SU-DHL-6 (cell line): ENCODE data around the gene CLCN4.

Experiments used
- H2AFZ ChIP-seq: fragments of 200-600 bp; sonication (generic); 2 replicates; pipeline ENCODE4 v1.6.1; 2014; ENCODE audit warnings: low read depth, mild to moderate bottlenecking, moderate library complexity, mixed read lengths, antibody characterized with exemption, low read length; ENCODE audit not compliant: severe bottlenecking
- H3F3A ChIP-seq: fragments of 200-600 bp; shearing (Covaris generic); 2 replicates; pipeline ENCODE4 v1.6.0; 2016; ENCODE audit warnings: antibody characterized with exemption, mild to moderate bottlenecking; ENCODE audit not compliant: insufficient read depth
- H3K27ac ChIP-seq: fragments of 200-600 bp; sonication (generic); 2 replicates; pipeline ENCODE4 v1.5.1; 2016; ENCODE audit warnings: low read depth, mild to moderate bottlenecking, low read length, moderate library complexity, mixed read lengths
- H3K27me3 ChIP-seq: fragments of 200-600 bp; sonication (generic), shearing (Covaris generic); 2 replicates; pipeline ENCODE4 v1.6.0; 2014; ENCODE audit warnings: mild to moderate bottlenecking, low read length
- H3K36me3 ChIP-seq: fragments of 200-600 bp; sonication (generic); 2 replicates; pipeline ENCODE4 v1.6.1; 2014; ENCODE audit warnings: mild to moderate bottlenecking, low read length, mixed read lengths
- H3K4me2 ChIP-seq: fragments of 300-600, 200-600 bp; shearing (Covaris generic), sonication (generic); 2 replicates; pipeline ENCODE4 v1.6.0; 2014; ENCODE audit warnings: low read length, low read depth, mild to moderate bottlenecking; ENCODE audit not compliant: poor library complexity, severe bottlenecking
- H3K4me3 ChIP-seq: fragments of 200-600 bp; sonication (generic); 2 replicates; pipeline ENCODE4 v1.5.1; 2014; ENCODE audit warnings: antibody characterized with exemption, low read length, mild to moderate bottlenecking, mixed read lengths; ENCODE audit not compliant: insufficient read depth, poor library complexity, severe bottlenecking
- H3K79me2 ChIP-seq: fragments of 200-600 bp; sonication (generic); 2 replicates; pipeline ENCODE4 v1.6.1; 2014; ENCODE audit warnings: mild to moderate bottlenecking, low read length, moderate library complexity; ENCODE audit not compliant: insufficient read depth
- H3K9ac ChIP-seq: fragments of 200-600 bp; sonication (generic); 2 replicates; pipeline ENCODE4 v1.7.0; 2014; ENCODE audit warnings: mild to moderate bottlenecking, low read length
- H3K9me2 ChIP-seq: fragments of 200-600 bp; sonication (generic); replicated peaks from 2 replicates; pipeline ENCODE4 v1.6.1; 2014; ENCODE audit warnings: low read length; ENCODE audit not compliant: insufficient read depth
- H3K9me3 ChIP-seq: fragments of 200-600 bp; sonication (generic); 2 replicates; pipeline ENCODE4 v1.6.1; 2014; ENCODE audit warnings: low read length, mixed read lengths; ENCODE audit not compliant: insufficient read depth
- H4K20me1 ChIP-seq: fragments of 200-600 bp; sonication (generic); 2 replicates; pipeline ENCODE4 v1.6.1; 2014; ENCODE audit warnings: low read depth, mild to moderate bottlenecking, antibody characterized with exemption, low read length, moderate library complexity, mixed read lengths
- EZH2phosphoT487 ChIP-seq: fragments of 200-600 bp; sonication (generic), shearing (Covaris generic); conservative IDR thresholded peaks from 2 replicates; pipeline ENCODE4 v1.6.1; 2018; ENCODE audit warnings: mild to moderate bottlenecking, antibody characterized with exemption, low read length, moderate library complexity, mixed read lengths
- TF ChIP-seq, protein P1 (sequence below): fragments of 200-600 bp; sonication (generic); IDR thresholded peaks from one replicate; pipeline ENCODE4 v1.5.1; 2017; ENCODE audit warnings: antibody characterized with exemption, mild to moderate bottlenecking, low read length, moderate library complexity; ENCODE audit not compliant: insufficient read depth, poor library complexity, severe bottlenecking

Gene CLCN4

DNA sequence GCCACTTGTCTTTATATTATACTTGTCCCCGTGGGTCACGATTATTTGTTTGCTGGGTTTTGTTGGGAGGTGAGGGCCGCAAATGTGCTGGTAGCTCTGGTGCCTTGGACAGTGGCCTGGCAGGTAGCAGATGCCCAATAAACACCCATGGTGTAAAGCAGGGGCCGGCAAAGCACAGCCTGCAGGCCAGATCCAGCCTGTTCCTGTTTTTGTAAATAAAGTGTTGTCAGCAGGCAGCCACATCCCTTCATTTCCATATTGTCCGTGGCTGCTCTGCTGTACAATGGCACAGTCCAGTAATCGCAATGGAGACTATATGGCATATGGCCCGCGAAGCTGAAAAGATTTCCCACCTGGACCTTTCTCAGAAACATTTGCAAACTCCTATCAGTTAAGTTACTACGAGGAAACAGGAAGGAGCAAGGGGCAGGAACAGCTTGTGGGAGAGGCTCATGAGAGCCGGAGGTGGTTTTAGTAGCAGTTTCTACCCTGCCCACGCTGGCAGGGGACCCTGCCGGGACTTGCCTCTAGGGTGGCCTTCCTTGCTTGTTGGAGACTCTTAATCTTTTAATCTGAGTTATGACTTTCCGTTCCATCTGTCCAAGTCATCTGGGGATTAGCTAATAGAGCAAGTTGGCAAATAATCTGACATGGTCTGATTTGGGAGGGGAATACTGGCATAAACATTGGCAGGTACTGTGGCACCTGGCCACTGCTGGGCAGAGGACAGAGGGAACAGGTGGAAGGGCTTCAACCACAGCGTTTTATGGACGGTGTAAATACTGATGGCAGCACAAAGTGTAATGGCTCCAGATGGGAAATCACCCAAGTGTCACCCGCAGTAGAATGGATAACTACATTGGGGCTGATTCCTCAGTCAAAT, 19.6 kb downstream of the CLCN4 start:
- Histone ChIP-seq H4K20me1 (no peaks in the 10 kb centered on the region), H3K36me3 (no peaks in the 10 kb centered on the region), H3F3A (no peaks in the 10 kb centered on the region), H3K9me2 (no peaks in the 10 kb centered on the region), H3K4me2 (no peak overlapping the region), H2AFZ (no peak overlapping the region), H3K27ac (no peak overlapping the region), H3K9me3 (no peaks in the 10 kb centered on the region), H3K9ac (no peak overlapping the region), H3K4me3 (no peak overlapping the region), H3K79me2 (no peaks in the 10 kb centered on the region), H3K27me3 (no peaks in the 10 kb centered on the region)
- TF ChIP-seq, protein P1, sequence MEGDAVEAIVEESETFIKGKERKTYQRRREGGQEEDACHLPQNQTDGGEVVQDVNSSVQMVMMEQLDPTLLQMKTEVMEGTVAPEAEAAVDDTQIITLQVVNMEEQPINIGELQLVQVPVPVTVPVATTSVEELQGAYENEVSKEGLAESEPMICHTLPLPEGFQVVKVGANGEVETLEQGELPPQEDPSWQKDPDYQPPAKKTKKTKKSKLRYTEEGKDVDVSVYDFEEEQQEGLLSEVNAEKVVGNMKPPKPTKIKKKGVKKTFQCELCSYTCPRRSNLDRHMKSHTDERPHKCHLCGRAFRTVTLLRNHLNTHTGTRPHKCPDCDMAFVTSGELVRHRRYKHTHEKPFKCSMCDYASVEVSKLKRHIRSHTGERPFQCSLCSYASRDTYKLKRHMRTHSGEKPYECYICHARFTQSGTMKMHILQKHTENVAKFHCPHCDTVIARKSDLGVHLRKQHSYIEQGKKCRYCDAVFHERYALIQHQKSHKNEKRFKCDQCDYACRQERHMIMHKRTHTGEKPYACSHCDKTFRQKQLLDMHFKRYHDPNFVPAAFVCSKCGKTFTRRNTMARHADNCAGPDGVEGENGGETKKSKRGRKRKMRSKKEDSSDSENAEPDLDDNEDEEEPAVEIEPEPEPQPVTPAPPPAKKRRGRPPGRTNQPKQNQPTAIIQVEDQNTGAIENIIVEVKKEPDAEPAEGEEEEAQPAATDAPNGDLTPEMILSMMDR, result no peak
- no peak for TF ChIP-seq EZH2phosphoT487

DNA sequence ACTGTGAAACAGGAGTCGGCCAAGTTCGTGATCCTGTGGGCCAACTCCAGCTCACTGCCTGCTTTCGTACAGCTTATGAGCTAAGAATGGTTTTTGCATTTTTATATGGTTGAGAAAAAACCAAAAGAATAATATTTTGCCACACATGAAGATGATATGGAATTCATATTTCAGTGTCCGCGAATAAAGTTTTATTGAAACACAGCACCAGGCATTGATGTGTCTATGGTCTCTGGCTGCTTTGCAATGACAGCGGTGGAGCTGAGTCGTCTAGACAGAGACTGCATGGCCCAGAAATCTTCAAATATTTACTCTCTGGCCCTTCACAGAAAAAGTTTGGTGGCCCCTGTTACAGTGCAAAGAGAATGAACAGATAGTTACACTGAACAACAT, 20.2 kb downstream of the CLCN4 start:
- Histone ChIP-seq H3K27me3 (no peaks in the 10 kb centered on the region), H3K36me3 (no peaks in the 10 kb centered on the region), H3F3A (no peaks in the 10 kb centered on the region), H3K79me2 (no peaks in the 10 kb centered on the region), H3K4me2 (no peak overlapping the region), H3K9me2 (no peaks in the 10 kb centered on the region), H4K20me1 (no peaks in the 10 kb centered on the region), H3K9me3 (no peaks in the 10 kb centered on the region), H2AFZ (no peak overlapping the region), H3K4me3 (no peak overlapping the region), H3K27ac (no peak overlapping the region), H3K9ac (no peak overlapping the region)
- TF ChIP-seq, protein P1, result no peak
- no peak for TF ChIP-seq EZH2phosphoT487

DNA sequence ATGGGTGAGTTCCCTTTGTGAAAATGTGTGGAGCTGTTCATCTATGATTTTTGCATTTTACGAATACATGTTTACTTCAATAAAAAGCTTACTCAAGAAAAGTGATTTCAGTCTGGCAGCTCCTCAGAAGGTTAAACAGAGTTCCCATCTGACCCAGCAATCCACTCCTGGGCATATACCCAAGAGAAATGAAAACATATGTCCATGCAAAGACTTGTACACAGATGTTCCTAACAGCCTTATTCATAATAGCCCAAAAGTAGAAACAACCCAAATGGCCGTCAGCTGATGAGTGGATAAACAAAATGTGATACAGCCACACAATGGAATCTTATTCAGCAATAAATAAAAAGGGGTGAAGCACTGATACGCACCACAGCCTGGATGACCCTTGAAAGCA, 20.8 kb downstream of the CLCN4 start:
- no peak overlapping the region for H3K27ac ChIP-seq
- H3K9me3 ChIP-seq, result no peaks in the 10 kb centered on the region
- H4K20me1 ChIP-seq, result no peaks in the 10 kb centered on the region
- no peaks in the 10 kb centered on the region for H3K36me3 ChIP-seq
- H2AFZ ChIP-seq, result no peak overlapping the region
- no peak overlapping the region for H3K4me3 ChIP-seq
- no peaks in the 10 kb centered on the region for H3K27me3 ChIP-seq
- H3K79me2 ChIP-seq, result no peaks in the 10 kb centered on the region
- no peak overlapping the region for H3K9ac ChIP-seq
- H3K4me2 ChIP-seq, result no peak overlapping the region
- no peaks in the 10 kb centered on the region for H3F3A ChIP-seq
- TF ChIP-seq EZH2phosphoT487, result no peak
- TF ChIP-seq, protein P1, result no peak
- H3K9me2 ChIP-seq, result no peaks in the 10 kb centered on the region
